ENCODE results near the gene TLE3. TPM values are rescaled to one million over a fixed set of nuclear protein-coding genes. Genes with fewer than 3 reads are reported as not detected.

Gene TLE3
- total RNA-seq, 1 experiment from 2014 or later: 98.2 TPM

GRCh38 chr15:70025413-70026296 is 72.1 kb downstream of the TLE3 start:
- no peak overlapping the region for H4K8ac ChIP-seq (replicated peaks; ENCODE audit: insufficient read length, low read depth, low read length)
- no peaks in the 10 kb centered on the region for H3K9me3 ChIP-seq (ENCODE audit: control insufficient read depth, low read depth, low read length)
- H3K4me2 ChIP-seq (ENCODE audit: insufficient read depth, insufficient read length, low read length): no peak overlapping the region
- peaks cover 2% of the 10 kb centered on the region for H4K20me1 ChIP-seq (ENCODE audit: control insufficient read depth, insufficient read depth, insufficient read length)
- no peaks in the 10 kb centered on the region for H3K79me1 ChIP-seq (ENCODE audit: insufficient read depth, low read depth, low read length, poor library complexity, severe bottlenecking)
- peaks cover 5% of the 10 kb centered on the region for H3K27me3 Mint-ChIP-seq (ENCODE audit: low read depth)
- WGBS (ENCODE audit: extremely low coverage, insufficient read length, low lambda C conversion rate): no CpG with 5 or more reads among the region's 11 CpGs
- no peak overlapping the region for H3K56ac ChIP-seq (ENCODE audit: insufficient read length, low read depth, low read length)
- no peak for TF ChIP-seq CTCF (conservative IDR thresholded peaks at IDR 0.05)
- H2BK20ac ChIP-seq (ENCODE audit: low read depth, low read length, poor library complexity, severe bottlenecking): no peak overlapping the region
- no peaks in the 10 kb centered on the region for H3K23me2 ChIP-seq (ENCODE audit: insufficient read length, low read depth, low read length, poor library complexity, severe bottlenecking)
- H2BK5ac ChIP-seq (ENCODE audit: insufficient read length, low read length): no peak overlapping the region
- no peaks in the 10 kb centered on the region for H3K79me2 ChIP-seq (ENCODE audit: insufficient read depth, low read length)
- H2BK12ac ChIP-seq (ENCODE audit: insufficient read length, low read depth, low read length): no peak overlapping the region
- no peak overlapping the region for H4K5ac ChIP-seq (ENCODE audit: insufficient read length, low read depth, low read length)
- peaks cover 7 to 11% of the 10 kb centered on the region in 2 experiments for H3K9me3 Mint-ChIP-seq
- no peak overlapping the region for H3K9ac ChIP-seq (ENCODE audit: extremely low read depth, insufficient read length, low read length)
- no peak overlapping the region for H2BK15ac ChIP-seq (ENCODE audit: low read depth, low read length)
- H3K4me1 Mint-ChIP-seq: peaks cover 21 to 30% of the 10 kb centered on the region in 2 experiments
- no peak overlapping the region for H3K23ac ChIP-seq (ENCODE audit: insufficient read length, low read depth, low read length)
- H3K4me3 Mint-ChIP-seq: no peak overlapping the region; a peak in 1 of 5 replicates
- no peak overlapping the region for H3K18ac ChIP-seq (ENCODE audit: insufficient read length, low read depth, low read length)
- no peak overlapping the region; the same call in 1 of the 2 replicates for H3K14ac ChIP-seq (ENCODE audit: insufficient read depth, low read length)
- H3K27ac Mint-ChIP-seq: peak overlapping the region in 1 of 3 experiments; percentile 17; a peak in 3 of 7 replicates
- DNase-seq: no peak
- H4K91ac ChIP-seq (ENCODE audit: insufficient read length, low read depth, low read length): no peak overlapping the region
- H3K27me3 ChIP-seq (ENCODE audit: insufficient read depth, low read length): no peaks in the 10 kb centered on the region
- no peak overlapping the region for H3K4ac ChIP-seq (ENCODE audit: low read depth, low read length)
- H2BK120ac ChIP-seq (ENCODE audit: low read depth, low read length, poor library complexity, severe bottlenecking): no peak overlapping the region
- H3T11ph ChIP-seq (ENCODE audit: low read length): no peak overlapping the region
- no peak overlapping the region for H2AK5ac ChIP-seq (ENCODE audit: insufficient read length, low read length)
- no peaks in the 10 kb centered on the region; the same call in 1 of the 2 replicates for H3K4me1 ChIP-seq (ENCODE audit: insufficient read depth, low read length)
- no peak overlapping the region for H2AFZ ChIP-seq (ENCODE audit: low read length)
- peaks cover 0 to 11% (median 3%) of the 10 kb centered on the region in 3 experiments; a peak in 4 of 7 replicates for H3K36me3 Mint-ChIP-seq (ENCODE audit: insufficient read depth in 1 of 3, low read depth in 3 of 3)
- H3K27ac ChIP-seq (ENCODE audit: insufficient read length, low read depth, low read length): no peak overlapping the region

Data from H9 (cell line).